ENCODE data around the gene KDM5A. TPM values are rescaled to one million over a fixed set of nuclear protein-coding genes. Genes with fewer than 3 reads are reported as not detected.

KDM5A gene
- total RNA-seq, 1 donor: 75.3 TPM

GRCh38 chr12:275812-276211, 113.3 kb downstream of the KDM5A start:
- no peak for DNase-seq (ENCODE audit: insufficient read length, low spot score, missing footprints)
- H2AFZ ChIP-seq (ENCODE audit: low read length): no peak overlapping the region
- no peak overlapping the region for H3K27ac ChIP-seq (ENCODE audit: low read depth, low read length)
- H3K79me2 ChIP-seq (ENCODE audit: insufficient read depth, low read length): no peaks in the 10 kb centered on the region
- no peaks in the 10 kb centered on the region for H3K27me3 ChIP-seq (ENCODE audit: insufficient read depth, low read length)
- H3K4me1 ChIP-seq (ENCODE audit: insufficient read depth, low read length): no peaks in the 10 kb centered on the region
- H3K4me3 ChIP-seq (ENCODE audit: insufficient read depth, low read length): no peak overlapping the region
- no peak overlapping the region for H3K4me2 ChIP-seq (ENCODE audit: insufficient read depth, low read length)
- no peaks in the 10 kb centered on the region for H3K9me3 ChIP-seq (ENCODE audit: low read depth, low read length)
- H3K36me3 ChIP-seq (ENCODE audit: insufficient read depth, low read length): peaks cover 3% of the 10 kb centered on the region
- peaks cover 7% of the 10 kb centered on the region for H4K20me1 ChIP-seq (ENCODE audit: insufficient read depth, low read length)
- no peak for TF ChIP-seq CTCF (IDR thresholded peaks at IDR 0.05; ENCODE audit: extremely low read depth, low read depth, low read length)

- Histone ChIP-seq H3K36me3 (ENCODE audit: insufficient read depth, low read length) (no peaks in the 10 kb centered on the region), H3K27me3 (ENCODE audit: insufficient read depth, low read length) (no peaks in the 10 kb centered on the region), H3K79me2 (ENCODE audit: insufficient read depth, low read length) (no peaks in the 10 kb centered on the region), H3K4me2 (ENCODE audit: insufficient read depth, low read length) (no peak overlapping the region), H3K4me3 (ENCODE audit: insufficient read depth, low read length) (no peak overlapping the region), H3K4me1 (ENCODE audit: insufficient read depth, low read length) (no peaks in the 10 kb centered on the region), H3K9me3 (ENCODE audit: low read depth, low read length) (no peaks in the 10 kb centered on the region), H3K27ac (ENCODE audit: low read depth, low read length) (no peak overlapping the region), H4K20me1 (ENCODE audit: insufficient read depth, low read length) (peaks cover 7% of the 10 kb centered on the region), H2AFZ (ENCODE audit: low read length) (no peak overlapping the region)
- TF ChIP-seq CTCF (IDR thresholded peaks at IDR 0.05; ENCODE audit: extremely low read depth, low read depth, low read length): no peak
- no peak for DNase-seq (ENCODE audit: insufficient read length, low spot score, missing footprints)
Observed at GRCh38 chr12:273382-273781, 115.7 kb downstream of the KDM5A start.

- TF ChIP-seq CTCF (IDR thresholded peaks at IDR 0.05; ENCODE audit: extremely low read depth, low read depth, low read length): no peak
- no peak overlapping the region for H3K27ac ChIP-seq (ENCODE audit: low read depth, low read length)
- H3K4me3 ChIP-seq (ENCODE audit: insufficient read depth, low read length): no peak overlapping the region
- no peak overlapping the region for H3K4me2 ChIP-seq (ENCODE audit: insufficient read depth, low read length)
- no peak overlapping the region for H2AFZ ChIP-seq (ENCODE audit: low read length)
- no peaks in the 10 kb centered on the region for H3K27me3 ChIP-seq (ENCODE audit: insufficient read depth, low read length)
- H4K20me1 ChIP-seq (ENCODE audit: insufficient read depth, low read length): peaks cover 7% of the 10 kb centered on the region
- no peaks in the 10 kb centered on the region for H3K36me3 ChIP-seq (ENCODE audit: insufficient read depth, low read length)
- DNase-seq (ENCODE audit: insufficient read length, low spot score, missing footprints): no peak
- H3K9me3 ChIP-seq (ENCODE audit: low read depth, low read length): no peaks in the 10 kb centered on the region
- H3K4me1 ChIP-seq (ENCODE audit: insufficient read depth, low read length): no peaks in the 10 kb centered on the region
- H3K79me2 ChIP-seq (ENCODE audit: insufficient read depth, low read length): no peaks in the 10 kb centered on the region
Observed at GRCh38 chr12:272942-273341, 116.2 kb downstream of the KDM5A start.

GRCh38 chr12:271161-271560, 118.0 kb downstream of the KDM5A start:
- TF ChIP-seq CTCF (IDR thresholded peaks at IDR 0.05; ENCODE audit: extremely low read depth, low read depth, low read length): no peak
- Histone ChIP-seq H3K4me3 (ENCODE audit: insufficient read depth, low read length) (no peak overlapping the region), H3K4me1 (ENCODE audit: insufficient read depth, low read length) (no peaks in the 10 kb centered on the region), H3K9me3 (ENCODE audit: low read depth, low read length) (no peaks in the 10 kb centered on the region), H4K20me1 (ENCODE audit: insufficient read depth, low read length) (peaks cover 7% of the 10 kb centered on the region), H3K27ac (ENCODE audit: low read depth, low read length) (no peak overlapping the region), H3K79me2 (ENCODE audit: insufficient read depth, low read length) (no peaks in the 10 kb centered on the region), H3K4me2 (ENCODE audit: insufficient read depth, low read length) (no peak overlapping the region), H3K27me3 (ENCODE audit: insufficient read depth, low read length) (peaks cover under 1% of the 10 kb centered on the region), H2AFZ (ENCODE audit: low read length) (no peak overlapping the region), H3K36me3 (ENCODE audit: insufficient read depth, low read length) (no peaks in the 10 kb centered on the region)
- DNase-seq (ENCODE audit: insufficient read length, low spot score, missing footprints): no peak
